ENCODE data around the gene DSCAM.

DNA sequence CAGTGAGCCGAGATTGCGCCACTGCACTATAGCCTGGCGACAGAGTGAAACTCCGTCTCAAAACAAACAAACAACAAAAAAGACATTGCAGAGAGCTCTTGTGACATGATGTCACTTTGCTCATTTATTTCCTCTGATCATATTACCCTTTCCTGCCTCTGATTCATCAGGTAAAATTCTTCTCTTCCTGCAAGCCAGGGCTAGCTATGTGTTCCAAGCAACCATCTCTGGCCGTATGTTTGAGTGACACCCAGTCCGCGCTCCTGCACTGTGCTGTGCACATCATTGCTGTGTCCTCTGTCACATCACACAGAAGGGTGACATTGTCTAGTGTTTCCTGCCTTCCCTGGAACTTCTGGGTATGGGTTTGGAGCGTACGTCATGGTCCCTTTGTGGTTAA lies 728.4 kb downstream of the DSCAM start:
- TF ChIP-seq, protein P1, sequence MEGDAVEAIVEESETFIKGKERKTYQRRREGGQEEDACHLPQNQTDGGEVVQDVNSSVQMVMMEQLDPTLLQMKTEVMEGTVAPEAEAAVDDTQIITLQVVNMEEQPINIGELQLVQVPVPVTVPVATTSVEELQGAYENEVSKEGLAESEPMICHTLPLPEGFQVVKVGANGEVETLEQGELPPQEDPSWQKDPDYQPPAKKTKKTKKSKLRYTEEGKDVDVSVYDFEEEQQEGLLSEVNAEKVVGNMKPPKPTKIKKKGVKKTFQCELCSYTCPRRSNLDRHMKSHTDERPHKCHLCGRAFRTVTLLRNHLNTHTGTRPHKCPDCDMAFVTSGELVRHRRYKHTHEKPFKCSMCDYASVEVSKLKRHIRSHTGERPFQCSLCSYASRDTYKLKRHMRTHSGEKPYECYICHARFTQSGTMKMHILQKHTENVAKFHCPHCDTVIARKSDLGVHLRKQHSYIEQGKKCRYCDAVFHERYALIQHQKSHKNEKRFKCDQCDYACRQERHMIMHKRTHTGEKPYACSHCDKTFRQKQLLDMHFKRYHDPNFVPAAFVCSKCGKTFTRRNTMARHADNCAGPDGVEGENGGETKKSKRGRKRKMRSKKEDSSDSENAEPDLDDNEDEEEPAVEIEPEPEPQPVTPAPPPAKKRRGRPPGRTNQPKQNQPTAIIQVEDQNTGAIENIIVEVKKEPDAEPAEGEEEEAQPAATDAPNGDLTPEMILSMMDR (IDR thresholded peaks at IDR 0.05; ENCODE audit: insufficient read depth, low read length, poor library complexity, severe bottlenecking) = no peak
- no peak for TF ChIP-seq EZH2phosphoT487 (conservative IDR thresholded peaks at IDR 0.05; ENCODE audit: low read length)

All from SU-DHL-6 (cell line).